Measurements from ENCODE around the gene GPER1.
"Not testable (repeated sequence)": the region's sequence is repeated elsewhere in the genome, so short reads cannot be mapped to it uniquely, and the experiment has no call there.

Gene GPER1

GRCh38 chr7:1087952-1088920 is at the start of gene GPER1:
Gene GPER1 (plus strand): TSS chr7:1088113. CDS start chr7:1091729, 3,616 bp downstream.
- Histone ChIP-seq H3K36me3 (ENCODE audit: insufficient read depth, low read depth, low read length) (no peaks in the 10 kb centered on the region), H3K4me1 (ENCODE audit: insufficient read depth, low read length) (peaks cover 7% of the 10 kb centered on the region; the same call in 1 of the 2 replicates), H3K27ac (ENCODE audit: low read length) (no peak within 1 kb of the TSS), H3K9me3 (ENCODE audit: insufficient read depth, low read depth, low read length) (no peaks in the 10 kb centered on the region), H3K4me3 (ENCODE audit: low read length) (peak within 1 kb of the TSS; percentile 51; the same call in 1 of the 2 replicates), H3K27me3 (ENCODE audit: insufficient read depth, low read length) (no peaks in the 10 kb centered on the region), H3K9ac (ENCODE audit: low read depth, low read length) (peak within 1 kb of the TSS; percentile 47; the same call in 1 of the 2 replicates)

- not testable (repeated sequence) for H3K36me3 ChIP-seq (ENCODE audit: insufficient read depth, low read depth, low read length); H3K9ac ChIP-seq (ENCODE audit: low read depth, low read length)
Observed at GRCh38 chr7:1040233-1040632, 47.7 kb upstream of the GPER1 start.

DNA sequence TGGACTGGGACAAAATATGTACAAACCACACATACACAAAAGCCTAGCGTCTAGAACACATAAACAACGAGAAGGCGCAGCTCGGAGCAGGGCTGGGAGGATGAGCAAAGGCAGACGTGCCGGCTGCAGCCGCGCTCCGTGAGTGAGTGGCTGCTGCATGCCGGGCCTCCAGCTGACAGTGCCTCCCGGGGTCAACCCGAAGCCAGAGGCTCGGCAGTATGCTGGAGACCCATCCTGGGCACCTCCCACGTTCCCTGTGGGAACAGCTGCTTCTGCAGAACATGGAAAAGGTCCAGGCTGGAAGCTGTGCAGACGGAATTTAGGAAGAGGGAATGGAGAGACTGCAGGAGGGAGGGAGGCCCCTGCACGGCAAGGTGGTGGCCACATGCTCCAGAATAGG is 47.1 kb upstream of the GPER1 start:
- Histone ChIP-seq H3K36me3 (ENCODE audit: insufficient read depth, low read depth, low read length) (no peaks in the 10 kb centered on the region), H3K27ac (ENCODE audit: low read length) (no peak overlapping the region), H3K4me3 (ENCODE audit: low read length) (no peak overlapping the region), H3K9ac (ENCODE audit: low read depth, low read length) (no peak overlapping the region), H3K27me3 (ENCODE audit: insufficient read depth, low read length) (no peaks in the 10 kb centered on the region), H3K4me1 (ENCODE audit: insufficient read depth, low read length) (peaks cover 17% of the 10 kb centered on the region), H3K9me3 (ENCODE audit: insufficient read depth, low read depth, low read length) (peaks cover 2% of the 10 kb centered on the region; the same call in 1 of the 2 replicates)

More at GRCh38 chr7:1040233-1040632, 47.7 kb upstream of the GPER1 start:
- H3K27ac ChIP-seq (ENCODE audit: low read length); H3K4me3 ChIP-seq (ENCODE audit: low read length); H3K27me3 ChIP-seq (ENCODE audit: insufficient read depth, low read length); H3K9me3 ChIP-seq (ENCODE audit: insufficient read depth, low read depth, low read length): not testable (repeated sequence)
- H3K4me1 ChIP-seq (ENCODE audit: insufficient read depth, low read length): peaks cover 14% of the 10 kb centered on the region

DNA sequence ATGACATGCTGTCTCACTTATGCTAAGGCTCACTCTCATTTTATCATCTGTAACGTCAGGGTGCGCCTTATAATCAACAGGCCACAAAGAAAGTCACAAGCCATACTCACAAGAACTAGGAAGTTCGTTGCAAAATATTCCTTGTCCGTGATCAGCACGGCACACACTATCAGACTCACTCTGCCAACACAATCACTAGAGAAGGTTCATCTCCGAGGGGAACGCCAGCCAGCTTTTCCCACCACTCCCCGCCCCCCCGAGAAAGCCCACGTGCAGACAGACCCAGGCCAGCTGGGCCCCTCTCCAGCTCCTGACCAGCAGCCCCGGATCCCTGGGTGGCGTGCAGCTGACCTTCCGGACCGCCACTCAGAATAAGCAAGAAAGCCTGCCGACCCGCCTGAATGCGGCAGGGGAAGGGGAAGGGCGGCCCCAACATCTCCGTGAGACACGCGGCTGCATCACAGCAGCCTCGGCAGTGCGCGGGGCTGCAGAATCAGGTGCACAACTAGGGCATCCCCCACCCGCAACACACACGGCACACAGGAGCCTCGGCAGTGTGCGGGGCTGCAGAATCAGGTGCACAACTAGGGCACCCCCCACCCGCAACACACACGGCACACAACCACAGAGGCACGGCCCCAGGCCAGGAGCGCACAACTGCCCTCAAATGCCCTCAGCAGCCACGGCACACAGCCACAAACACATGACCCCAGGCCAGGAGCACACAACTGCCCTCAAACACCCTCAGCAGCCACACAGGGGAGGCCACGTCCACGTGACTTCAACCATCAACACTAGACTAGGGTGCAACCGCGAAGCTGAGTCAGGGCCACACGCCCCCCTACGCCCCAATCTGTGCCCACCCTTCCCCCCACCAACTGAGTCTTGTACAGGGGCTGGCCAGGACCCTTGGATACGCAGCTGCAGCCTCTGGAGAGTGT is 46.1 kb upstream of the GPER1 start:
- Histone ChIP-seq H3K4me3 (ENCODE audit: low read length) (no peak overlapping the region), H3K9me3 (ENCODE audit: insufficient read depth, low read depth, low read length) (no peaks in the 10 kb centered on the region), H3K4me1 (ENCODE audit: insufficient read depth, low read length) (peaks cover 17% of the 10 kb centered on the region), H3K27ac (ENCODE audit: low read length) (no peak overlapping the region), H3K27me3 (ENCODE audit: insufficient read depth, low read length) (no peaks in the 10 kb centered on the region), H3K36me3 (ENCODE audit: insufficient read depth, low read depth, low read length) (no peaks in the 10 kb centered on the region), H3K9ac (ENCODE audit: low read depth, low read length) (no peak overlapping the region)

- Histone ChIP-seq H3K27me3 (ENCODE audit: insufficient read depth, low read length) (no peaks in the 10 kb centered on the region), H3K4me3 (ENCODE audit: low read length) (no peak overlapping the region), H3K9me3 (ENCODE audit: insufficient read depth, low read depth, low read length) (no peaks in the 10 kb centered on the region), H3K27ac (ENCODE audit: low read length) (no peak overlapping the region), H3K36me3 (ENCODE audit: insufficient read depth, low read depth, low read length) (no peaks in the 10 kb centered on the region), H3K9ac (ENCODE audit: low read depth, low read length) (no peak overlapping the region), H3K4me1 (ENCODE audit: insufficient read depth, low read length) (peaks cover 17% of the 10 kb centered on the region)
Observed at GRCh38 chr7:1042492-1042833, 45.5 kb upstream of the GPER1 start.

GRCh38 chr7:1043552-1044188 is 44.2 kb upstream of the GPER1 start:
- Histone ChIP-seq H3K9me3 (ENCODE audit: insufficient read depth, low read depth, low read length) (no peaks in the 10 kb centered on the region), H3K36me3 (ENCODE audit: insufficient read depth, low read depth, low read length) (no peaks in the 10 kb centered on the region), H3K9ac (ENCODE audit: low read depth, low read length) (peak overlapping the region; percentile 72), H3K4me3 (ENCODE audit: low read length) (peak overlapping the region; percentile 51), H3K27ac (ENCODE audit: low read length) (peak overlapping the region; percentile 56), H3K27me3 (ENCODE audit: insufficient read depth, low read length) (no peaks in the 10 kb centered on the region), H3K4me1 (ENCODE audit: insufficient read depth, low read length) (peaks cover 17% of the 10 kb centered on the region)

DNA sequence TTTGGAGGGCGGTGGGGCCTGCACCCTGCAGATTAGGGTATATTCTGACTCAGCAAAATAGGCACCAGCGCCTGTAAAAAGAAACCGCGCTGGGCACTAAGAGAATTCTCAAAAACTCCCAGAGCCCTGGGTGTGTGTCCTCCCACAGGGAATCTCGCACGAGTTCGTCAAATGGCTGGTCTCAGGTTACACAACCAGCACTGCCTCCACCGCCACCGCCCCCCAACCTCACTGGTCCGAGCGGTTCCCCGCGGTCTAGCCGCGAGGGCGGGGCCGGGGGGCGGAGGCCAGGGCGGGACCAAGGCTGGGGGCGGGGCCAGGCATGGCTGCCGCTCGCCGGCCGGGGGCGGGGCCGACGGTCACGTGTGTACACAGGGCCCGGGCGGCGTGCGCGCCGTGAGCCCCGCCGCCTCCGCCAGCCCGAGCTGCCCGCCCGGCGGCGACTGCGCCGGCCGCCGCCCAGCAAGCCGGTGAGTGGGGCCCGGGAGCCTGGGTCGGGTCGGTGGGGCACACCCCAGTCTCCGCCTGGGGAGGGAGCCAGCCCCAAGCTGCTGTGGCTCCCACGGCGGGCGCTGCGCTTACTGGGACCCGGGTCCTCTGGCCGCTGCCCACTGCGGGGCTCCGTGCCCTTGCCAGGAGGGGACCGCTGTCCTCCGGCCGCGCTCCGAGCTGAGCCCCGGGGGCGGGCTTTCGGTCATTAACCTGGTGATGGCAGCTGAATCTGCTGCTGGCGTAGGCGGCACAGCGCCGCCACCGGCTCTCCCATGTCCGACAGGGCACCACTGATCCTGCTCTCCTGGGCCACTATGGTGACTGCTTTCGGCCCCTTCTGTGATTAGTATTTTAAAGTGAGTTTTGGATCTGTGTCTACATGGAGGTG is 43.5 kb upstream of the GPER1 start, which contains the start of gene GPR146:
GPR146 (plus strand) TSS at position 358 of the 880 bp plus-strand sequence. CDS start 12,970 bp downstream, outside the sequence.
- Histone ChIP-seq H3K9ac (ENCODE audit: low read depth, low read length) (peak within 1 kb of the TSS; percentile 72), H3K27ac (ENCODE audit: low read length) (peak within 1 kb of the TSS; percentile 56), H3K4me3 (ENCODE audit: low read length) (peak within 1 kb of the TSS; percentile 71), H3K9me3 (ENCODE audit: insufficient read depth, low read depth, low read length) (no peaks in the 10 kb centered on the region), H3K4me1 (ENCODE audit: insufficient read depth, low read length) (peaks cover 17% of the 10 kb centered on the region), H3K27me3 (ENCODE audit: insufficient read depth, low read length) (no peaks in the 10 kb centered on the region), H3K36me3 (ENCODE audit: insufficient read depth, low read depth, low read length) (no peaks in the 10 kb centered on the region)

DNA sequence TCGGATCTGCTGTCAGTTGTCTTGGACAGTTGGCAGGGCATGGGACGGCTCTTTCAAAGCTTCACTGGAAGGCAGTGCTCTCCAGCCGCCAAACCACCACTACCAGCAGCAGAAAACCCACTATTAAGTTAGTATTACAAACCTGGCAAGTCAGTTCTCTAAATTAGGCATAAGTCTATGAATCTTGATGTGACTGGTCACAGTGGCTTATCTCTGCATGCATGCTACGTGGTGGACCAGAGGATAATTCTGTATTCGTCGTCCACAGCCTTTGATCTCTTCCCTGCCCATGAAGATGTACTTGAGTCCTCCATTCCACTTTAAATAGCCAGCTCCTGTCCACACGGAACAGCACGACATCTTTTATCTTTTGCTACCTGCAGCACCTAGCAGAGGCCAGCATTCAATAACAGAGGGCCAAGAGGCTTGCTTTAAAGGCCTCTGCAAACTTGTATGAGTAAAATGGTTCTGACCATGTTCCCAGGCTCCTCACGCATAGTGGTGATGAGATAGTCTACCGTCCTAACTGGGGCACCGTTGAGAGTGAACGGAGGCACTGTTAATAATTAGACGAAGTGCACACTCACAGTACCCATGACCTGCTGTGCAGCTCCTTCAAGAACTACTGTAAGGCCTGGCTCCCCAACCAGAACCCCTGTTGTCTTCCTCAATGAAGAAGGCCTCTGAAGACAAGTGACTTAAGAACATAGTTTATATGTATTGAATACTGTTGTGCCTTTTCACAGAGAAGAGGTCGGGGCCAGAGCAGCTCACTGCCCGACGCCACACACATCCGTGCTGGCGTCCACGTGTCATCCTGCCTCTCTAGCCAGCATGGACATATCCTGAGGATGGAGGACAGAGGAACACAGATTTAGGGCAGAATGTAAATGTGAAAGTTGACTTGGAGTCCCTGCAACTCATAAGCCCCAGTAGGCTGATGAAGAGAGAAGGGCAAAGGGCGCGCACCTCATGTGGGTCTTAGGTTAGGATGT is 42.5 kb upstream of the GPER1 start:
- H3K9me3 ChIP-seq (ENCODE audit: insufficient read depth, low read depth, low read length): no peaks in the 10 kb centered on the region
- peak overlapping the region; percentile 40; the same call in 1 of the 2 replicates for H3K9ac ChIP-seq (ENCODE audit: low read depth, low read length)
- no peak overlapping the region for H3K27ac ChIP-seq (ENCODE audit: low read length)
- no peaks in the 10 kb centered on the region for H3K27me3 ChIP-seq (ENCODE audit: insufficient read depth, low read length)
- no peaks in the 10 kb centered on the region for H3K36me3 ChIP-seq (ENCODE audit: insufficient read depth, low read depth, low read length)
- H3K4me3 ChIP-seq (ENCODE audit: low read length): peak overlapping the region; percentile 71
- H3K4me1 ChIP-seq (ENCODE audit: insufficient read depth, low read length): peaks cover 17% of the 10 kb centered on the region

DNA sequence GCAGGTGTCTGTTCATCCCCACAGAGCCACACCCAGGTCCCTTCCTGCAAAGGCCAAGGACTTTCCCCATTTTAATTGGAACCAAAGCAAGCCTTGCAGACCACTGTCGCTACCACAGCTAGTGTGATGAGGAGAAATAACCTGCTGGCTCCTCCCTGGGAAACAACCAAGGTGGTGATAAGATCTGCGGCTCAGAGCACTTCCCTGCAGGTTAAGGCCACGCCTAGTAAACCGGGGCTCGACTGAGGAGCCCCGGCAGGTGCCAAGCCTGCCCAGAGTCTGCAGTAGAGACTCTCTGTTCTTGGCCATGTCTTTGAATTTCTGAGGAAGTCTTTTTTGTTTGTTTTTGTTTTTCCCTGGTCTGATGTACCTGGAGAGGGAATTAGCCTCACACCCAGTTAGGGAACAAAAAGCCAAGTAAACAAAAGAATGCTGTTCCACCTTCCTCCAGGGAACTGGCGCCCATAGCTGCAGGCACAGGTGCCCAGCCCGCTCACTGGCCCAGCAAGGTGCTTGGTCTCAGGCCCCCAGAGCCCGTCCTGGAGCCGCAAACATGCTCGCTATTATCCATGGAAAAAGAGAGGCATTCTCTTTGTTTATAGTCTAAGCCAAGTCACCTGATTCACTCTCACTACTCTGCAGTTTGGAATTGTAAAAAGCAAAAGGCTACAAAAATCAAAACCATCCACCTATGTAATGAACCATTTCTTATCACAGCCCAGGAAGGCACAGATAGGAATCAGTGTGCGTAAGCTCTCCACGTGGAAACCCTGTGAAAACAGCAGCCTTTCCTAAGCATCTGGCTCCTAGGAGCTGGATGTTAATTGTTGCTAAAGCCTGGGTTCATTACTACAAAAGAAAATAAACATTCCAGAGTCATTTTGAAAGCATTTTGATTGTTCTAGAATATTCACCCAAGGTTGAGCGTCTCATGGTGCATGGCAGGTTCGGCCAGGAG is 40.9 kb upstream of the GPER1 start:
- no peak overlapping the region for H3K9ac ChIP-seq (ENCODE audit: low read depth, low read length)
- H3K36me3 ChIP-seq (ENCODE audit: insufficient read depth, low read depth, low read length): no peaks in the 10 kb centered on the region
- H3K27me3 ChIP-seq (ENCODE audit: insufficient read depth, low read length): no peaks in the 10 kb centered on the region
- no peaks in the 10 kb centered on the region for H3K9me3 ChIP-seq (ENCODE audit: insufficient read depth, low read depth, low read length)
- no peak overlapping the region for H3K27ac ChIP-seq (ENCODE audit: low read length)
- peaks cover 17% of the 10 kb centered on the region for H3K4me1 ChIP-seq (ENCODE audit: insufficient read depth, low read length)
- H3K4me3 ChIP-seq (ENCODE audit: low read length): no peak overlapping the region

All from iPS-20b (cell line).